Measurements from ENCODE around the gene SOWAHA.
A peak's percentile ranks its signal among the peaks of the same experiment; 100 is the strongest.

SOWAHA gene

GRCh38 chr5:132827943-132828673, 15.0 kb downstream of the SOWAHA start:
- Histone ChIP-seq H3F3A (ENCODE audit: insufficient read depth, low read length) (no peaks in the 10 kb centered on the region), H3K36me3 (replicated peaks; ENCODE audit: insufficient read depth, low read length) (no peaks in the 10 kb centered on the region), H3K4me1 (ENCODE audit: low read length) (no peaks in the 10 kb centered on the region), H3K79me2 (ENCODE audit: low read length) (peaks cover 5% of the 10 kb centered on the region), H3K4me2 (ENCODE audit: low read depth, low read length) (no peak overlapping the region), H2AFZ (ENCODE audit: low read length) (no peak overlapping the region), H3K9ac (ENCODE audit: low read length) (no peak overlapping the region), H3K27ac (ENCODE audit: low read length) (no peak overlapping the region), H3K4me3 (ENCODE audit: low read length) (no peak overlapping the region), H3K27me3 (replicated peaks; ENCODE audit: insufficient read depth, low read length) (no peaks in the 10 kb centered on the region), H3K9me3 (replicated peaks; ENCODE audit: insufficient read depth, low read length) (no peaks in the 10 kb centered on the region), H3K9me2 (replicated peaks; ENCODE audit: insufficient read depth, low read length) (no peaks in the 10 kb centered on the region), H4K20me1 (ENCODE audit: insufficient read depth, low read length) (no peaks in the 10 kb centered on the region)
- DNase-seq: no peak
- TF ChIP-seq EZH2phosphoT487 (IDR thresholded peaks at IDR 0.05; ENCODE audit: low read length) (no peak), EZH2 (optimal IDR thresholded peaks at IDR 0.05; ENCODE audit: low read depth, low read length) (no peak)

- no peak for TF ChIP-seq EZH2phosphoT487 (IDR thresholded peaks at IDR 0.05; ENCODE audit: low read length)
- DNase-seq: no peak
- H3K27me3 ChIP-seq (replicated peaks; ENCODE audit: insufficient read depth, low read length): no peaks in the 10 kb centered on the region
- H3K79me2 ChIP-seq (ENCODE audit: low read length): peaks cover 5% of the 10 kb centered on the region
- peak overlapping the region; percentile 85; the same call in 1 of the 2 replicates for H3K9ac ChIP-seq (ENCODE audit: low read length)
- peak overlapping the region; percentile 82; the same call in 1 of the 2 replicates for H3K4me3 ChIP-seq (ENCODE audit: low read length)
- no peaks in the 10 kb centered on the region for H3K9me3 ChIP-seq (replicated peaks; ENCODE audit: insufficient read depth, low read length)
- H4K20me1 ChIP-seq (ENCODE audit: insufficient read depth, low read length): no peaks in the 10 kb centered on the region
- peak overlapping the region; percentile 90; the same call in 1 of the 2 replicates for H3K4me2 ChIP-seq (ENCODE audit: low read depth, low read length)
- H3K36me3 ChIP-seq (replicated peaks; ENCODE audit: insufficient read depth, low read length): no peaks in the 10 kb centered on the region
- H3K4me1 ChIP-seq (ENCODE audit: low read length): no peaks in the 10 kb centered on the region
- H3K27ac ChIP-seq (ENCODE audit: low read length): no peak overlapping the region
- no peak overlapping the region for H2AFZ ChIP-seq (ENCODE audit: low read length)
- H3F3A ChIP-seq (ENCODE audit: insufficient read depth, low read length): no peaks in the 10 kb centered on the region
- H3K9me2 ChIP-seq (replicated peaks; ENCODE audit: insufficient read depth, low read length): no peaks in the 10 kb centered on the region
These were observed 15.9 kb downstream of the SOWAHA start for GRCh38 chr5:132828846-132829494.

GRCh38 chr5:132829742-132830435, 16.8 kb downstream of the SOWAHA start:
- peak overlapping the region; percentile 90 for H3K4me2 ChIP-seq (ENCODE audit: low read depth, low read length)
- H3K4me1 ChIP-seq (ENCODE audit: low read length): no peaks in the 10 kb centered on the region
- H3K27me3 ChIP-seq (replicated peaks; ENCODE audit: insufficient read depth, low read length): no peaks in the 10 kb centered on the region
- TF ChIP-seq CTCF (IDR thresholded peaks at IDR 0.05; ENCODE audit: low read length) (peak; percentile 83), EZH2phosphoT487 (IDR thresholded peaks at IDR 0.05; ENCODE audit: low read length) (no peak), EZH2 (optimal IDR thresholded peaks at IDR 0.05; ENCODE audit: low read depth, low read length) (no peak)
- H3K27ac ChIP-seq (ENCODE audit: low read length): peak overlapping the region; percentile 52; the same call in 1 of the 2 replicates
- H3K36me3 ChIP-seq (replicated peaks; ENCODE audit: insufficient read depth, low read length): no peaks in the 10 kb centered on the region
- H3K9ac ChIP-seq (ENCODE audit: low read length): peak overlapping the region; percentile 85
- peak; percentile 79 for DNase-seq
- H3K4me3 ChIP-seq (ENCODE audit: low read length): peak overlapping the region; percentile 82
- H3K9me2 ChIP-seq (replicated peaks; ENCODE audit: insufficient read depth, low read length): no peaks in the 10 kb centered on the region
- peak overlapping the region; percentile 71 for H2AFZ ChIP-seq (ENCODE audit: low read length)
- no peaks in the 10 kb centered on the region for H3K9me3 ChIP-seq (replicated peaks; ENCODE audit: insufficient read depth, low read length)
- H4K20me1 ChIP-seq (ENCODE audit: insufficient read depth, low read length): no peaks in the 10 kb centered on the region
- no peaks in the 10 kb centered on the region for H3F3A ChIP-seq (ENCODE audit: insufficient read depth, low read length)
- H3K79me2 ChIP-seq (ENCODE audit: low read length): peaks cover 5% of the 10 kb centered on the region

- H3K4me2 ChIP-seq (ENCODE audit: low read depth, low read length): peak within 1 kb of the TSS; percentile 90
- H3K4me3 ChIP-seq (ENCODE audit: low read length): peak within 1 kb of the TSS; percentile 82
- no peaks in the 10 kb centered on the region for H3K27me3 ChIP-seq (replicated peaks; ENCODE audit: insufficient read depth, low read length)
- no peaks in the 10 kb centered on the region for H3K4me1 ChIP-seq (ENCODE audit: low read length)
- no peaks in the 10 kb centered on the region for H3K9me3 ChIP-seq (replicated peaks; ENCODE audit: insufficient read depth, low read length)
- H3F3A ChIP-seq (ENCODE audit: insufficient read depth, low read length): no peaks in the 10 kb centered on the region
- no peaks in the 10 kb centered on the region for H3K36me3 ChIP-seq (replicated peaks; ENCODE audit: insufficient read depth, low read length)
- DNase-seq: peak; percentile 85
- peaks cover 5% of the 10 kb centered on the region for H3K79me2 ChIP-seq (ENCODE audit: low read length)
- no peaks in the 10 kb centered on the region for H3K9me2 ChIP-seq (replicated peaks; ENCODE audit: insufficient read depth, low read length)
- peak within 1 kb of the TSS; percentile 52; the same call in 1 of the 2 replicates for H3K27ac ChIP-seq (ENCODE audit: low read length)
- peak within 1 kb of the TSS; percentile 90 for H2AFZ ChIP-seq (ENCODE audit: low read length)
- peak within 1 kb of the TSS; percentile 85 for H3K9ac ChIP-seq (ENCODE audit: low read length)
- no peaks in the 10 kb centered on the region for H4K20me1 ChIP-seq (ENCODE audit: insufficient read depth, low read length)
- TF ChIP-seq EZH2phosphoT487 (IDR thresholded peaks at IDR 0.05; ENCODE audit: low read length): no peak
- TF ChIP-seq CTCF (IDR thresholded peaks at IDR 0.05; ENCODE audit: low read length): no peak
- TF ChIP-seq EZH2 (optimal IDR thresholded peaks at IDR 0.05; ENCODE audit: low read depth, low read length): no peak
These were observed 17.5 kb downstream of the SOWAHA start, which contains the start of gene SHROOM1 for GRCh38 chr5:132830436-132831094. Gene SHROOM1 (minus strand): TSS chr5:132830647. CDS start chr5:132826140, 4,507 bp downstream.
